GM06990 (cell line): ENCODE data around the gene PIGU.

Source experiments
- DNase-seq: peaks from one replicate; pipeline ENCODE4 v3.0.0-alpha.2; 2011; ENCODE audit not compliant: insufficient read length; ENCODE audit errors: extremely low read depth
- H3K27me3 ChIP-seq: replicated peaks from 2 replicates; pipeline ENCODE4 v1.6.0; 2011; ENCODE audit warnings: low read length; ENCODE audit not compliant: control insufficient read depth, insufficient read depth
- H3K36me3 ChIP-seq: 2 replicates; pipeline ENCODE4 v1.5.1; 2011; ENCODE audit warnings: low read length; ENCODE audit not compliant: control insufficient read depth, insufficient read depth
- H3K4me3 ChIP-seq: replicated peaks from 2 replicates; pipeline ENCODE4 v1.5.1; 2011; ENCODE audit warnings: low read depth, mild to moderate bottlenecking, control low read depth, low read length
- CTCF ChIP-seq: IDR thresholded peaks from 2 replicates; pipeline ENCODE4 v1.5.1; 2011; ENCODE audit warnings: low read length, control low read depth, mild to moderate bottlenecking, inconsistent platforms; ENCODE audit not compliant: insufficient read depth, poor library complexity, severe bottlenecking

Gene PIGU

GRCh38 chr20:34536798-34537394 lies 140.0 kb downstream of the PIGU start:
- peak; percentile 66 for TF ChIP-seq CTCF
- no peak for DNase-seq
- no peak overlapping the region for H3K4me3 ChIP-seq
- H3K36me3 ChIP-seq = peaks cover 41% of the 10 kb centered on the region
- no peaks in the 10 kb centered on the region for H3K27me3 ChIP-seq

GRCh38 chr20:34535857-34536256 lies 141.0 kb downstream of the PIGU start:
- Histone ChIP-seq H3K36me3 (peaks cover 43% of the 10 kb centered on the region), H3K4me3 (no peak overlapping the region), H3K27me3 (no peaks in the 10 kb centered on the region)
- no peak for DNase-seq
- TF ChIP-seq CTCF = no peak

DNA sequence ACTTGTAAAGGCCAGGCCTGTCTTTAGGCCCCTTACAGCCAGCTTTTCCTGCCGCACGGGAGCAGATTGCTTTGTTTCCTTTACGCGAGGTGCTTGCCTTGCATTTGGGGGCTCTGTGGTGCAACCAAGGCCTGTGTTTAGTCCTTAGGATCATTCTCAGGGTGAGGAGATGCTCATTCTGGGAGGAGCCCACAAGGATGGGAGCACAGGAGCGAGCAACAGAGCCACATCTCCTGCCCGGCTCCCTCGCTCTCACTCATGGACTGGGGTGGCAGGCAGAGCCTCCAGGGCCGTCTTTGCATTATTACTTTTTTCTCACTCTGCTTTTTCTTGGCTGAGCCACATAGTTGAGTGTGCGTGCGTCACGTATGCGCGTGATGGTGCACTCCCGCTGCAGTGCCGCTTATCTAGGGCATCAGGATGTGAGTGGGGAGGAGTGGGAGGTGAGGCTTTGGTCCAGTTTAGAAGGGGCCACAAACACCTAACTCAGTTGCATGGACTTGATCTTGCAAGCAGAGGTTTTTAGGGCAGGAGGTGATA lies 141.5 kb downstream of the PIGU start:
- no peak overlapping the region for H3K4me3 ChIP-seq
- no peak for TF ChIP-seq CTCF
- peaks cover 42% of the 10 kb centered on the region for H3K36me3 ChIP-seq
- no peak for DNase-seq
- H3K27me3 ChIP-seq = no peaks in the 10 kb centered on the region

GRCh38 chr20:34534391-34535165 lies 142.3 kb downstream of the PIGU start:
- TF ChIP-seq CTCF = no peak
- Histone ChIP-seq H3K4me3 (no peak overlapping the region), H3K36me3 (peaks cover 48% of the 10 kb centered on the region), H3K27me3 (no peaks in the 10 kb centered on the region)
- no peak for DNase-seq

- Histone ChIP-seq H3K36me3 (peaks cover 54% of the 10 kb centered on the region), H3K27me3 (no peaks in the 10 kb centered on the region), H3K4me3 (no peak overlapping the region)
- no peak for DNase-seq
- TF ChIP-seq CTCF = no peak
These were observed 144.1 kb downstream of the PIGU start for GRCh38 chr20:34532756-34533155.
